HepG2 (cell line): ENCODE results near the gene CPED1. TPM values are rescaled to one million over a fixed set of nuclear protein-coding genes. Genes with fewer than 3 reads are reported as not detected.

Experiments used
- CEBPB ChIP-seq: IDR thresholded peaks from 2 replicates; pipeline ENCODE4 v1.6.1; 2011; ENCODE audit warnings: low read depth, low read length, improper control_type of control experiment, borderline replicate concordance
- MATR3 ChIP-seq: sonication (generic); formaldehyde crosslinking; IDR thresholded peaks from 2 replicates; pipeline ENCODE4 v1.4.0; 2020; ENCODE audit warnings: missing genetic modification reagents
- NR1H2 ChIP-seq: sonication (generic); formaldehyde crosslinking; IDR thresholded peaks from 2 replicates; pipeline ENCODE4 v1.8.1; 2022; ENCODE audit warnings: low read depth, missing genetic modification reagents, borderline replicate concordance
- SATB2 ChIP-seq: sonication (generic); formaldehyde crosslinking; IDR thresholded peaks from 2 replicates; pipeline ENCODE4 v1.5.0; 2020; ENCODE audit warnings: missing genetic modification reagents
- SCMH1 ChIP-seq: sonication (generic); formaldehyde crosslinking; IDR thresholded peaks from 2 replicates; pipeline ENCODE4 v1.9.0; 2021; ENCODE audit warnings: missing genetic modification reagents, mild to moderate bottlenecking, borderline replicate concordance
- ZNF282 ChIP-seq: fragments of 450-650 bp; IDR thresholded peaks from 2 replicates; pipeline ENCODE4 v1.6.1; 2018; ENCODE audit not compliant: partially characterized antibody
- ZNF562 ChIP-seq: sonication (generic); formaldehyde crosslinking; IDR thresholded peaks from 2 replicates; pipeline ENCODE4 v1.8.0; 2022; ENCODE audit warnings: missing genetic modification reagents, borderline replicate concordance
- polyA plus RNA-seq, 8 experiments: library from polyadenylated mRNA; depleted of rRNA in 3 of 8; stranded (reverse) in 7 of 8; unstranded in 1 of 8; fragments of >200 nt; fragmentation: Illumina TruSeq in 4 of 8; extraction: Trizol in 4 of 8; gene quantifications; 2 replicates each; pipeline versions ENCODE4 v1.2.1 to v1.2.3, GENCODE V29; 2011 to 2016; ENCODE audit warnings: low read depth in 4 of 8, missing spikeins in 1 of 8, mixed read lengths in 1 of 8; ENCODE audit not compliant: insufficient read depth in 1 of 8
- total RNA-seq, 5 experiments: library from RNA; depleted of rRNA; stranded (reverse); fragments of >200 nt; fragmentation: Illumina TruSeq; extraction: Trizol; gene quantifications; 2 replicates each; pipeline ENCODE4 v1.2.3, GENCODE V29; 2016; ENCODE audit warnings: low read depth in 1 of 5
- TF ChIP-seq, protein P1 (sequence below): sonication (generic); formaldehyde crosslinking; IDR thresholded peaks from 2 replicates; pipeline ENCODE4 v1.5.1; 2020; ENCODE audit warnings: mild to moderate bottlenecking, missing genetic modification reagents, borderline replicate concordance
- TF ChIP-seq, protein P2 (sequence below): sonication (generic); formaldehyde crosslinking; IDR thresholded peaks from 2 replicates; pipeline ENCODE4 v1.9.0; 2021; ENCODE audit warnings: mild to moderate bottlenecking, missing genetic modification reagents

The CPED1 gene
- total and polyA plus RNA-seq, 2 of the 13 experiments (the other 11 are each of a cell fraction or from before 2014, with no cell fraction given) = 11.5 to 27.0 TPM

DNA sequence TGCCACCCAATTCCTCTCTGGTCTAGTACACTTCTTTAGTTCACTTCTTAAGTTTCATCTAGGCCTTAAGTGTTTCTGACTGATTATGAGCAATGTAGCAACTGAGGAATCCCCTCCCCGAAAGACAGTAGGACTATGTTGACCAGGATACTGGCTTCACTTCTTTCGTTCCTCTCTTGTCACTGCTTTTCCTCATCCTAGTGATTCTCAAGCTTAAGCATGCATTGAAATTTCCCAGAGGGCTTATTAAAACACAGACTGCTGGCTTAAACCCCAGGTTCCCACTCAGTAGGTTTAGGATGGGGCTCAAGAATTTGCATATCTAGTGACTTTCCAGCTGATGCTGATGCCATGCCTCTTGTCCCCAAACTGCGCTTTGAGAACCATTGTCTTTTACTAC is 175.7 kb downstream of the CPED1 start (continued):
- TF ChIP-seq ZNF282 (no peak), MATR3 (no peak), ZNF562 (no peak), CEBPB (no peak), NR1H2 (CRISPR knock-in tag) (no peak), SATB2 (CRISPR knock-in tag) (no peak), SCMH1 (CRISPR knock-in tag) (no peak)
- TF ChIP-seq, protein P1, sequence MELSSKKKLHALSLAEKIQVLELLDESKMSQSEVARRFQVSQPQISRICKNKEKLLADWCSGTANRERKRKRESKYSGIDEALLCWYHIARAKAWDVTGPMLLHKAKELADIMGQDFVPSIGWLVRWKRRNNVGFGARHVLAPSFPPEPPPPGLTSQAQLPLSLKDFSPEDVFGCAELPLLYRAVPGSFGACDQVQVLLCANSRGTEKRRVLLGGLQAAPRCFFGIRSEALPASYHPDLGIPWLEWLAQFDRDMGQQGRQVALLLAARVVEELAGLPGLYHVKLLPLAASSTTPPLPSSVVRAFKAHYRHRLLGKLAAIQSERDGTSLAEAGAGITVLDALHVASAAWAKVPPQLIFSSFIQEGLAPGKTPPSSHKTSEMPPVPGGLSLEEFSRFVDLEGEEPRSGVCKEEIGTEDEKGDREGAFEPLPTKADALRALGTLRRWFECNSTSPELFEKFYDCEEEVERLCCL (CRISPR knock-in tag) = no peak
- TF ChIP-seq, protein P2, sequence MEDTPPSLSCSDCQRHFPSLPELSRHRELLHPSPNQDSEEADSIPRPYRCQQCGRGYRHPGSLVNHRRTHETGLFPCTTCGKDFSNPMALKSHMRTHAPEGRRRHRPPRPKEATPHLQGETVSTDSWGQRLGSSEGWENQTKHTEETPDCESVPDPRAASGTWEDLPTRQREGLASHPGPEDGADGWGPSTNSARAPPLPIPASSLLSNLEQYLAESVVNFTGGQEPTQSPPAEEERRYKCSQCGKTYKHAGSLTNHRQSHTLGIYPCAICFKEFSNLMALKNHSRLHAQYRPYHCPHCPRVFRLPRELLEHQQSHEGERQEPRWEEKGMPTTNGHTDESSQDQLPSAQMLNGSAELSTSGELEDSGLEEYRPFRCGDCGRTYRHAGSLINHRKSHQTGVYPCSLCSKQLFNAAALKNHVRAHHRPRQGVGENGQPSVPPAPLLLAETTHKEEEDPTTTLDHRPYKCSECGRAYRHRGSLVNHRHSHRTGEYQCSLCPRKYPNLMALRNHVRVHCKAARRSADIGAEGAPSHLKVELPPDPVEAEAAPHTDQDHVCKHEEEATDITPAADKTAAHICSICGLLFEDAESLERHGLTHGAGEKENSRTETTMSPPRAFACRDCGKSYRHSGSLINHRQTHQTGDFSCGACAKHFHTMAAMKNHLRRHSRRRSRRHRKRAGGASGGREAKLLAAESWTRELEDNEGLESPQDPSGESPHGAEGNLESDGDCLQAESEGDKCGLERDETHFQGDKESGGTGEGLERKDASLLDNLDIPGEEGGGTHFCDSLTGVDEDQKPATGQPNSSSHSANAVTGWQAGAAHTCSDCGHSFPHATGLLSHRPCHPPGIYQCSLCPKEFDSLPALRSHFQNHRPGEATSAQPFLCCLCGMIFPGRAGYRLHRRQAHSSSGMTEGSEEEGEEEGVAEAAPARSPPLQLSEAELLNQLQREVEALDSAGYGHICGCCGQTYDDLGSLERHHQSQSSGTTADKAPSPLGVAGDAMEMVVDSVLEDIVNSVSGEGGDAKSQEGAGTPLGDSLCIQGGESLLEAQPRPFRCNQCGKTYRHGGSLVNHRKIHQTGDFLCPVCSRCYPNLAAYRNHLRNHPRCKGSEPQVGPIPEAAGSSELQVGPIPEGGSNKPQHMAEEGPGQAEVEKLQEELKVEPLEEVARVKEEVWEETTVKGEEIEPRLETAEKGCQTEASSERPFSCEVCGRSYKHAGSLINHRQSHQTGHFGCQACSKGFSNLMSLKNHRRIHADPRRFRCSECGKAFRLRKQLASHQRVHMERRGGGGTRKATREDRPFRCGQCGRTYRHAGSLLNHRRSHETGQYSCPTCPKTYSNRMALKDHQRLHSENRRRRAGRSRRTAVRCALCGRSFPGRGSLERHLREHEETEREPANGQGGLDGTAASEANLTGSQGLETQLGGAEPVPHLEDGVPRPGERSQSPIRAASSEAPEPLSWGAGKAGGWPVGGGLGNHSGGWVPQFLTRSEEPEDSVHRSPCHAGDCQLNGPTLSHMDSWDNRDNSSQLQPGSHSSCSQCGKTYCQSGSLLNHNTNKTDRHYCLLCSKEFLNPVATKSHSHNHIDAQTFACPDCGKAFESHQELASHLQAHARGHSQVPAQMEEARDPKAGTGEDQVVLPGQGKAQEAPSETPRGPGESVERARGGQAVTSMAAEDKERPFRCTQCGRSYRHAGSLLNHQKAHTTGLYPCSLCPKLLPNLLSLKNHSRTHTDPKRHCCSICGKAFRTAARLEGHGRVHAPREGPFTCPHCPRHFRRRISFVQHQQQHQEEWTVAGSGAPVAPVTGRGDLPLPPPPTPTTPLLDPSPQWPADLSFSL (CRISPR knock-in tag) = no peak
